Skeletal muscle cell (primary cell): ENCODE results near the gene USP40.

Source experiments
- DNase-seq: peaks from one replicate; pipeline ENCODE4 v3.0.0-alpha.2; 2010; ENCODE audit warnings: low read depth
- H3K4me3 ChIP-seq: 2 replicates; pipeline ENCODE4 v1.5.1; 2011; ENCODE audit warnings: low read depth, mild to moderate bottlenecking, control low read depth, low read length, moderate library complexity

The USP40 gene

GRCh38 chr2:233449921-233450863 lies 116.4 kb downstream of the USP40 start:
- no peak overlapping the region for H3K4me3 ChIP-seq

GRCh38 chr2:233449081-233449901 lies 117.3 kb downstream of the USP40 start:
- DNase-seq = no peak
- no peak overlapping the region for H3K4me3 ChIP-seq

More at GRCh38 chr2:233449921-233450863, 116.4 kb downstream of the USP40 start:
- DNase-seq = no peak

- no peak for DNase-seq
- H3K4me3 ChIP-seq = no peak overlapping the region
These were observed 118.0 kb downstream of the USP40 start for GRCh38 chr2:233448575-233448974.

- no peak for DNase-seq
- no peak overlapping the region for H3K4me3 ChIP-seq
These were observed 118.4 kb downstream of the USP40 start for GRCh38 chr2:233448220-233448559.

- no peak overlapping the region for H3K4me3 ChIP-seq
- no peak for DNase-seq
These were observed 118.9 kb downstream of the USP40 start for GRCh38 chr2:233447506-233448219.

- no peak overlapping the region for H3K4me3 ChIP-seq
- no peak for DNase-seq
These were observed 119.8 kb downstream of the USP40 start for GRCh38 chr2:233446606-233447305.

GRCh38 chr2:233446121-233446520 lies 120.5 kb downstream of the USP40 start:
- no peak for DNase-seq
- no peak overlapping the region for H3K4me3 ChIP-seq

- no peak for DNase-seq
- H3K4me3 ChIP-seq = no peak overlapping the region
These were observed 121.3 kb downstream of the USP40 start for GRCh38 chr2:233445152-233445830.

- DNase-seq = no peak
- H3K4me3 ChIP-seq = no peak overlapping the region
These were observed 122.1 kb downstream of the USP40 start for GRCh38 chr2:233444501-233444900.

- no peak overlapping the region for H3K4me3 ChIP-seq
- no peak for DNase-seq
These were observed 122.9 kb downstream of the USP40 start for GRCh38 chr2:233443511-233444183.

GRCh38 chr2:233442028-233442310 lies 124.6 kb downstream of the USP40 start:
- DNase-seq = no peak
- H3K4me3 ChIP-seq = no peak overlapping the region

GRCh38 chr2:233441161-233442027 lies 125.2 kb downstream of the USP40 start:
- no peak overlapping the region for H3K4me3 ChIP-seq
- DNase-seq = no peak

- H3K4me3 ChIP-seq = no peak overlapping the region
- DNase-seq = no peak
These were observed 125.9 kb downstream of the USP40 start for GRCh38 chr2:233440714-233441113.

- H3K4me3 ChIP-seq = no peak overlapping the region
- DNase-seq = no peak
These were observed 126.3 kb downstream of the USP40 start for GRCh38 chr2:233440314-233440713.

- no peak for DNase-seq
- H3K4me3 ChIP-seq = no peak overlapping the region
These were observed 127.4 kb downstream of the USP40 start for GRCh38 chr2:233439191-233439590.

GRCh38 chr2:233438573-233439147 lies 127.9 kb downstream of the USP40 start:
- DNase-seq = no peak
- no peak overlapping the region for H3K4me3 ChIP-seq

- H3K4me3 ChIP-seq = no peak overlapping the region
- DNase-seq = no peak
These were observed 129.1 kb downstream of the USP40 start for GRCh38 chr2:233437439-233437955.
